Measurements from ENCODE around the gene PLA2G4D.

Gene PLA2G4D

GRCh38 chr15:42130246-42130986 is 36.1 kb upstream of the PLA2G4D start:
- DNase-seq: no peak
- no peak for TF ChIP-seq CTCF (IDR thresholded peaks at IDR 0.05; ENCODE audit: low read depth, low read length, missing control alignments)
- no peak overlapping the region for H3K27ac ChIP-seq
- H3K4me3 ChIP-seq (ENCODE audit: low read depth, low read length): no peak overlapping the region
- H3K36me3 ChIP-seq (replicated peaks): no peaks in the 10 kb centered on the region
- H3K27me3 ChIP-seq (replicated peaks): peaks cover 23% of the 10 kb centered on the region
- in situ Hi-C loops (cut with HindIII; ENCODE audit: low pct_ligation_motif_present, low sequenced_read_pairs): no loop called here

- no peak for DNase-seq
- Histone ChIP-seq H3K27me3 (replicated peaks) (peaks cover 23% of the 10 kb centered on the region), H3K27ac (no peak overlapping the region), H3K4me3 (ENCODE audit: low read depth, low read length) (no peak overlapping the region), H3K36me3 (replicated peaks) (no peaks in the 10 kb centered on the region)
- TF ChIP-seq CTCF (IDR thresholded peaks at IDR 0.05; ENCODE audit: low read depth, low read length, missing control alignments): no peak
- in situ Hi-C loops (cut with HindIII; ENCODE audit: low pct_ligation_motif_present, low sequenced_read_pairs): no loop called here
These were observed 35.0 kb upstream of the PLA2G4D start for GRCh38 chr15:42129364-42129763.

GRCh38 chr15:42128476-42128875 is 34.1 kb upstream of the PLA2G4D start:
- H3K36me3 ChIP-seq (replicated peaks): no peaks in the 10 kb centered on the region
- no peak overlapping the region for H3K4me3 ChIP-seq (ENCODE audit: low read depth, low read length)
- H3K27me3 ChIP-seq (replicated peaks): peaks cover 28% of the 10 kb centered on the region
- no peak overlapping the region for H3K27ac ChIP-seq
- TF ChIP-seq CTCF (IDR thresholded peaks at IDR 0.05; ENCODE audit: low read depth, low read length, missing control alignments): no peak
- no peak for DNase-seq
- in situ Hi-C loops (cut with HindIII; ENCODE audit: low pct_ligation_motif_present, low sequenced_read_pairs): no loop called here

GRCh38 chr15:42123546-42123945 is 29.2 kb upstream of the PLA2G4D start:
- no peak for TF ChIP-seq CTCF (IDR thresholded peaks at IDR 0.05; ENCODE audit: low read depth, low read length, missing control alignments)
- no peak overlapping the region for H3K27ac ChIP-seq
- no peak overlapping the region for H3K4me3 ChIP-seq (ENCODE audit: low read depth, low read length)
- H3K36me3 ChIP-seq (replicated peaks): no peaks in the 10 kb centered on the region
- no peak for DNase-seq
- peaks cover 17% of the 10 kb centered on the region for H3K27me3 ChIP-seq (replicated peaks)
- in situ Hi-C loops (cut with HindIII; ENCODE audit: low pct_ligation_motif_present, low sequenced_read_pairs): no loop called here

- no peak for DNase-seq
- Histone ChIP-seq H3K27ac (no peak overlapping the region), H3K27me3 (replicated peaks) (peaks cover 17% of the 10 kb centered on the region), H3K36me3 (replicated peaks) (no peaks in the 10 kb centered on the region), H3K4me3 (ENCODE audit: low read depth, low read length) (no peak overlapping the region)
- in situ Hi-C loops (cut with HindIII; ENCODE audit: low pct_ligation_motif_present, low sequenced_read_pairs): no loop called here
- TF ChIP-seq CTCF (IDR thresholded peaks at IDR 0.05; ENCODE audit: low read depth, low read length, missing control alignments): no peak
These were observed 27.3 kb upstream of the PLA2G4D start for GRCh38 chr15:42121682-42122081.

GRCh38 chr15:42121021-42121420 is 26.7 kb upstream of the PLA2G4D start:
- TF ChIP-seq CTCF (IDR thresholded peaks at IDR 0.05; ENCODE audit: low read depth, low read length, missing control alignments): no peak
- Histone ChIP-seq H3K36me3 (replicated peaks) (no peaks in the 10 kb centered on the region), H3K27me3 (replicated peaks) (peaks cover 17% of the 10 kb centered on the region), H3K27ac (no peak overlapping the region), H3K4me3 (ENCODE audit: low read depth, low read length) (no peak overlapping the region)
- in situ Hi-C loops (cut with HindIII; ENCODE audit: low pct_ligation_motif_present, low sequenced_read_pairs): no loop called here
- no peak for DNase-seq
